GM18861 (cell line): Measurements from ENCODE around the gene P2RY4.
"Not testable (repeated sequence)": the region's sequence is repeated elsewhere in the genome, so short reads cannot be mapped to it uniquely, and the experiment has no call there.

Experiments used
- ATAC-seq: cut with Tn5 transposase; IDR thresholded peaks from one replicate; pipeline ENCODE4 v1.9.1; 2021; ENCODE audit not compliant: unreplicated experiment

The P2RY4 gene

DNA sequence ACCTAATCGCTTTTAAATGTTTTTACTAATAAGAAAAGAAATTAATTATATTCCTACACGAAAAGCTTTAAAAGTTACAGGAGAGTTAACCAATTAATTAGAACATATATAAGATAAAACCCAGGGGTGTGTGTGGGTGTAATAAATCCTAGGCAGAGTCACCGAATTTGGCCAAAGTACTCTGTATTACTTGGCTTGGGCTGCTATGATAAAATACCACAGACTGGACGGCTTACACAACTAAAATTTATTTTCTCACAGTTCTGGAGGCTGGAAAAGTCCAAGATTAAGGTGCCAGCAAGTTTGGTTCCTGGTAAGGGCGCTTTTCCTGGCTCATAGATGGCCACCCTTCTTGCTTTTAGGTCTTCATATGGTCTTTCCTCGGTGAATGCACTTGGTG lies 15.1 kb downstream of the P2RY4 start:
- no peak for ATAC-seq

DNA sequence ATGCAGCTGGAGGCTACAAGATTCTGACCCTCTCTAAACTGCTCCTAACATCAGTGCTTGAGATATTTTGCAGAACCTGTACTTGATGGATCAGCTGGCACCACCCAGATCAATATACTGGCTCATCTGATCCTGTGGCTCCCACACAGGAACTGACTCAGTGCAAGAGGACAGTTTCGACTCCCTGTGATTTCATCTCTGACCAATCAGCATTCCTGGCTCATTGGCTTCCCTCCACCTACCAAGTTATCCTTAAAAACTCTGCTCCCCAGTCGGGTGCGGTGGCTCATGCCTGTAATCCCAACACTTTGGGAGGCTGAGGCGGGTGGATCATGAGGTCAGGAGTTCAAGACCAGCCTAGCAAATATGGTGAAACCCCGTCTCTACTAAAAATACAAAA lies 16.4 kb downstream of the P2RY4 start:
- ATAC-seq = not testable (repeated sequence)

DNA sequence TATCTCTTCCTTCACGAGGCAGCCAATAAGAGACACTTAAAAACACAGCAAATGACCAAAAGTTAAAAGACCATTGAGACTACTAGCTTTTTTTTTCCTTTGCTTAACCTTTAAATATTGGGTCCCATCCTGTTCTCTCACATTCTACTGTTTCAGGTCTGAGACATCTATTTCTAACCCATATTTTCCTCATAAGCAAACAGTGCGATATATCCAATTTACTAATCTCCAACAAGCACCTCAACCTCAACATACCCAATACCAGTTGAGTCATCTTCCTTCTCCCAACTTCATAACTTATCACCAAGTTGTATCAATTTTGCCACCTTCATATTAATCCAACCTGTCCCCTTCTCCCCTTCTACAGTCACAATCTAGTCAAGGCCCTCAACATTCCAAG lies 18.5 kb downstream of the P2RY4 start:
- ATAC-seq = no peak

DNA sequence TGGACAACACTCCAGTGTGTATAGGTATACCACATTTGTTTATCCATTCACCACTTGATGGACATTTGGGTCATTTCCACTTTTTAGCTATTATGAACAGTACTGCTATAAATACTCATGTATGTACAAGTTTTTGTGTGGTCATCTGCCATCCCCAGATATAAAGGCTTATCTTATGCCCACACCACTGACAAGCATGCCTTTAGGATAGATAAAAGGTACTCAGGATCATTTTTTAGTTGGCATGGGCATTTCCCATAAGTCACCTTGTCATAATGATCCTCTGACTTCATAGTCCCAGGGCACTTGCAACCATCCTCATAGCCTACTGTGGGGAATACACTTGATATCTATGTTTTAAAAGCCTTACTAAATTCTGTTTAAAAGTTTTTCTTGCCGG lies 19.3 kb downstream of the P2RY4 start:
- no peak for ATAC-seq

DNA sequence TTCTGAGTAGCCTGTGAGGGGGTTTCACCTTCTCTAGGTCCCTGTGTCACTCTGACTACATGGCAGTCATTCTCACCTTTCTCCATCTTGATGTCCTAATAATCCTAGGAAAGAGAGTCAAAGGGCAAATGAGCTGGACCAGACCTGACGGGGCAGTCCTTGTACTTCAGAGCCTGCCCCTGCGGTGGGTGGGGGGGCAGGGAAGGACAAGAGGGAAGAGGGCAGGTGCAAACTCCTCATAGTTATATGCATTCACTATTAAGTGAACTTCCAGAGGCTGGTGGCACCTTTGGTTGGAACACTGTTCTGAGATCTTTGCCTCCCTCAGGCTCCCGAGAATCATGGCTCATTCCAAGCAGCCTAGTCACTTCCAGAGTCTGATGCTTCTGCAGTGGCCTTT lies 25.6 kb downstream of the P2RY4 start, which contains the start of gene AWAT1:
TSS of gene AWAT1 (plus strand) at position 301 of the 400 bp plus-strand sequence. CDS start at position 342, 41 bp downstream.
- ATAC-seq = no peak

DNA sequence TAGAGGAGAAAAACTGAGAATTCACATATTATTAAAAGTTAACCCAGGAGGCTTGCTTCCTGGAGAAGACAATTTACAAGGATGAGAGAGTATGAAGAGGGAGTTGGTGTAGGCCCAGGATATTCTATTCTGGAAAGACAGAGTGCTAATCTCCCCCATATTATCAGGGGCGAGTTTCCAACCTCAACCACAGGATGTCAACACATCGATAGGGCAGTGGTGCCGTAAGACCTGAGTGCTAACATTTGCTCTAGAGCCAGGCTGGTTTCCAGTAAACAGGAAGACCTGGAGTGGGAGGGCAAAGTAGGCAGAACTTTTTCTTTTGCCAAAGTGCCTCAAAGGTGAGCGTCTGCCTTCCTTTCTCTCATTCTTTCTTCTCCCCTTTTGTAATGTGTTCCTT lies 28.3 kb downstream of the P2RY4 start:
- no peak for ATAC-seq

DNA sequence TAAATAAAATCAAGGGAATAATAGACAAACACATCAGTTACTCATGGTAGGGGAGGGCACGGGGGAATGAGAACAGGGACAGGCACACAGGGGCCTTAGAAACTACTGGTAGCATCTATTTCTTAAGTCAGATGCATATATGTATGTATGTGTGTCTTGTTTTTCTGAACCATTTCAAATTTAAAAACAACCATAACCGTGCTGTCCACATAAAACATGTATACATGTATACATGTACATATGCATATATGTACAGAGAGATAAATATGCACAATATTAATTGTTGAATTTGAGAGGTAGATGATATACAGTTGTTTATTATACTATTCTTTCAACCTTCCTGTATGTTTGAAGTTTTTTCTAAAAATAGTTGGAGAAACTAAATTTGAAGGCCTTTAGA lies 33.3 kb downstream of the P2RY4 start:
- ATAC-seq = no peak

DNA sequence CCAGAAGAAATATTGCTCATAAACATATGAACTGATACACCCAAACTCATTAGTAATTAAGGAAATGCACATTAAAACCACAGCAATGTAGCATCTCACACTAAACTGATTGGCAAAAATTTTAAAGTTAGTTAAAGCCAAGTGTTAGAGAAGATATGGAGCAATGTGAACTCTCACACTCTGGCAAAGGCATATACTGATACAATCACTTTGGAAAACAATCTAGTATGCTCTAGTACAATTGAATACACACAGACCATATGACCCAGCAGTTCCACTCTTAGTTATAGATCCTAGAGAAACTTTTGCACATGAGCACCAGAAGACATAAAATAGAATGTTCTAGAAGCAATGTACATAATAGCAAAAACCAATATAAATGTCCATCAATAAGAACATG lies 34.0 kb downstream of the P2RY4 start:
- ATAC-seq = no peak

DNA sequence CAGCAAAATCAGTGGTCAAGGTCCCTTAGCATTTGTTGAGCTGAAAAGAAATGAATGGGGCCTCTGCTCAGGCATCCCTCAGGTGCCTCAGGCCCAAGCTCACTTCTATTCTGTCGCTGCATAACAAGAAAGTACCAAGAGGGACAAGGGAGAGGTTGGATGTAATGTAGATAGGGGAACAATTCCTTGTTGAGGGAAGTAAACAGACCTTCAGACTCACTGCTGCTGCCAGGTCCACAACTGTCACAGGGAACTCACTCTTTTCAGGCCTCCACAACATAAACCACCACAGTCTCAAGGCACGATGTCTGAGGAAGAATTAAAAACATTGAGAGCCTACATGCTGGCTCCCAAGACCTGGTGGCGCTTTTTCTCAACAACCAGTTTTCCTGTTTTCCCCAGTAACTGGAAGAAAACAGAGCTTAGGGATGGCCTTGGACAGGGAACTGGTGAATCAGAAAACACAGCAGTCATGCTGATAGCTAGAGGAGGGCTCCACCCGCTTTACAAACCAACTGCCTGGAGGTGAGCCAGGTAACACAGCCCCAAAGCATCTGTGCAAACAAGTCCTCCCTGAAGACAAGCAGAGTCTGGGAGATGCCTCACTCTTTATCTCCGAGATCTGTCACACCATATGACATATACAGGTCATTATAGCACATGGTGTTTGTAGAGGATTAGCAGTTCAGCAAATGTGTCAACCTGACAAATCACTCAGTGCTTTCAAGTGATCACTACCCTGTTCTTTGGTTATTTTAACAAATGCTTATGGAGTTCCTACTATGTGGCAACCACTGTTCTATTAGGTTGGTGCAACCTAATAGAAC lies 39.9 kb downstream of the P2RY4 start:
- ATAC-seq = no peak

DNA sequence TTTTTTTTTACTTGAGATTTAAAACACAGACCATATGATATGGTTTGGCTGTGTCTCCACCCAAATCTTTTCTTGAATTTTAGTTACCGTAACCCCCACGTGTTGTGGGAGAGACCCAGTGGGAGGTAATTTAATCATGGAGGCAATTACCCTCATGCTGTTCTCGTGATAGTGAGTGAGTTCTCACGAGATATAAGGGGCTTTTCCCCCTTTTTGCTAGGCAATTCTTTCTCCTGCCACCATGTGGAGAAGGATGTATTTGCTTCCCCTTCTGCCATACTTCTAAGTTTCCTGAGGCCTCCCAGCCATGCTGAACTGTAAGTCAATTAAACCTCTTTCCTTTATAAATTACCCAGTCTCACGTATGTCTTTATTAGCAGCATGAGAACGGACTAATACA lies 50.4 kb downstream of the P2RY4 start:
- ATAC-seq = not testable (repeated sequence)

DNA sequence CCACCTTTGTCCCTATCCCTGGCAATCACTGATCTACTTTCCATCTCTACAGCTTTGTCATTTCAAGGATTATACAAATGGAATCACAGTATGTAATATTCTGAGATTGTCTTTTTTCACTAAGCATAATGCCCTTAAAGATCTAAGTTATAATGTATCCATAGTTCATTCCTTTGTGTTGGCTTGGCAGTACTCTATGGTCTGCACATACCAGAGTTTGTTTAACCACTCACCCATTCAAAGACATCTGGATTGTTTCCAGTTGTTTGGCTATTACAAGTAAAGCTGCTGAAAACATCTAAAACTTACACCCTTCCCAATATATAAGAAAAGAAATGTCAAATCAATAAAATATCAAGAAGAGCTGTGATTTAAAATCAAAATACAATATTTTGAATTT lies 51.5 kb downstream of the P2RY4 start:
- no peak for ATAC-seq
